Fibroblast of mammary gland (primary cell): ENCODE measurements around the gene PPP1R3G.

ENCODE experiments used
- DNase-seq: peaks from one replicate; pipeline ENCODE4 v3.0.0-alpha.2; 2010; ENCODE audit warnings: low read depth
- H3K4me3 ChIP-seq: 2 replicates; pipeline ENCODE4 v1.5.1; 2011; ENCODE audit warnings: low read depth, mild to moderate bottlenecking, low read length, moderate library complexity; ENCODE audit not compliant: control insufficient read depth
- CTCF ChIP-seq: conservative IDR thresholded peaks from 2 replicates; pipeline ENCODE4 v1.5.1; 2011; ENCODE audit warnings: low read depth, low read length, inconsistent platforms; ENCODE audit not compliant: control insufficient read depth, insufficient read depth

The PPP1R3G gene

GRCh38 chr6:5111626-5112025 lies 26.5 kb downstream of the PPP1R3G start:
- no peak overlapping the region for H3K4me3 ChIP-seq
- DNase-seq, result no peak
- TF ChIP-seq CTCF, result no peak

- no peak for TF ChIP-seq CTCF
- no peak overlapping the region for H3K4me3 ChIP-seq
- peak; percentile 92 for DNase-seq
These were observed 27.1 kb downstream of the PPP1R3G start for GRCh38 chr6:5112066-5112799.

- TF ChIP-seq CTCF, result no peak
- no peak overlapping the region for H3K4me3 ChIP-seq
- DNase-seq, result no peak
These were observed 28.0 kb downstream of the PPP1R3G start for GRCh38 chr6:5113096-5113495.

- H3K4me3 ChIP-seq, result no peak overlapping the region
- peak; percentile 71 for DNase-seq
These were observed 30.0 kb downstream of the PPP1R3G start for GRCh38 chr6:5115168-5115567.

GRCh38 chr6:5116243-5116991 lies 31.3 kb downstream of the PPP1R3G start:
- no peak overlapping the region for H3K4me3 ChIP-seq
- DNase-seq, result no peak
- TF ChIP-seq CTCF, result no peak

More at GRCh38 chr6:5115168-5115567, 30.0 kb downstream of the PPP1R3G start:
- TF ChIP-seq CTCF, result peak; percentile 42

- no peak for DNase-seq
- H3K4me3 ChIP-seq, result no peak overlapping the region
- TF ChIP-seq CTCF, result no peak
These were observed 34.2 kb downstream of the PPP1R3G start for GRCh38 chr6:5119090-5119951.
